HCT116 (cell line): Measurements from ENCODE around the gene VSTM2L.

Experiments used
- POLR2A ChIP-seq: IDR thresholded peaks from 2 replicates; pipeline ENCODE4 v1.7.0; 2011; ENCODE audit warnings: borderline replicate concordance; ENCODE audit not compliant: insufficient read depth, insufficient read length; ENCODE audit errors: extremely low read depth
- RAD21 ChIP-seq: IDR thresholded peaks from 2 replicates; pipeline ENCODE4 v1.6.1; 2012; ENCODE audit warnings: low read depth, mild to moderate bottlenecking

DNA sequence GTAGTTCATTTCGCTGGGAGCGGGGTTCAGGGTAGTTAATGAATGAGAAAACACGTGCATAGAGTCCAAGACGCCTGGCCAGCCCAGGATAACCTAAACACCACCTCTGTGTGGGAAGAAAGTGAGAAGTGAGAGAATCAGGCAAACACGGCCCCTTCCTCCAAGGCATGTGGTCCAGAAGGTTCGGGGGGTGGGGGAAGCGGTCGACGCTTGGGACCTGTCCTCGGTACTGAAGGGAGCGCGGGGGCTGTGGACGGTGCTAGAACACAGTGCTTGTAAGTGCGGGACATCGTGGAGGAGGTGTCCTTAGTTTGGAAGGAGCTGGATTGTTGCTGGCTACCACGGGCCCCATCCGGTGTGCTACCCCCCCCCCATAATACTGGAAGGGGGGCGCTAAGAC is 1.7 kb upstream of the VSTM2L start:
- TF ChIP-seq POLR2A (no peak), RAD21 (no peak)
